Measurements from ENCODE around the gene BEST2.
A peak's percentile ranks its signal among the peaks of the same experiment; 100 is the strongest.

Gene BEST2

GRCh38 chr19:12733369-12734214 is 18.0 kb upstream of the BEST2 start:
- no peak for DNase-seq

GRCh38 chr19:12736995-12737834 is 14.4 kb upstream of the BEST2 start, which contains the start of gene GET3:
TSS of gene GET3 (plus strand) at chr19:12737497. CDS start at chr19:12737506, 9 bp downstream.
- DNase-seq, result peak; percentile 100

DNA sequence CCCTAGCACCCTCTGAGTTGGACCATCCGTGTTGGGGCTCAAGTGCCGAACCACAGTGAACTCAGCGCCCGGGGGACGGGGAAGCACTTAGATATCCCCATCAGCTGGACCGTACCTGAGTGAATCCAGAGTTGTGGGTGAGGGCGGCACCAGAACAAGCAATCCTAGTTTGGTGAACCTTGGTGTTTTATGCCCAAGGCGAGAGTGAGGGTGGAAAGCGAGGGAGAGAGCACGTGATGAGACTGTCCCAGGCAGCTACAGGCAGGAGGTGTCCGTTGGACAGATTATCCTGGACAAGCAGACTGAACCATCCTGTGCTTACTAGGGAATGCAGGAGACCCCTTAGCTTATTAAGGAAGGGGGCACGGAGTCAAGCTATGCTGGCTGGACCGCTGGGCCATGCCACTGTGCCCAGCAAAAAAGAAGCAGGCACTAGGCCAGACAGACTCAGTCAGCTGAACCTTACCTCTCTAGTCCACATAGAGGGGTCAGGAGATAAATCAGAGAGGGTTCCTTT is 13.7 kb upstream of the BEST2 start:
- no peak for DNase-seq

GRCh38 chr19:12745166-12745897 is 6.3 kb upstream of the BEST2 start:
- DNase-seq, result no peak

DNA sequence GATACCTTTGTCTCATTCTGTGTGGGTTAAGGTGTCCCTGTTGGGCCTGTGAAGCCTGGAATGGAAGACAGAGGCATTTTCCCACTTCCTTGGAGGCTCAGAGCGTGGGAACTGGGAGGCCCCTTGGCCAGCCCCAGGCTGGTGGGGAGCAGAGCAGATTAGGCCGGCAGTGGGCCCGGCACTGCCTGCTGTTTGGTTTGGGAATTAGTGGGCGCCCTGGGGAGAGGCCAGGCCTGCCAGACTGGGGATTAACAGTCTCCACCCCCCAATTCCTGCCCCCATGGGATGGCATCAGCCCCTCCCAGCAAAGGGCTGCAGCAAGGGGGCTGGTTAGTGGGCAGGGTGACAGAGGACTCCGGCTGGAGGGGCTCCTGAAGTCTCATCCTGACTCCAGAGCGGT is 3.1 kb upstream of the BEST2 start:
- DNase-seq, result no peak

DNA sequence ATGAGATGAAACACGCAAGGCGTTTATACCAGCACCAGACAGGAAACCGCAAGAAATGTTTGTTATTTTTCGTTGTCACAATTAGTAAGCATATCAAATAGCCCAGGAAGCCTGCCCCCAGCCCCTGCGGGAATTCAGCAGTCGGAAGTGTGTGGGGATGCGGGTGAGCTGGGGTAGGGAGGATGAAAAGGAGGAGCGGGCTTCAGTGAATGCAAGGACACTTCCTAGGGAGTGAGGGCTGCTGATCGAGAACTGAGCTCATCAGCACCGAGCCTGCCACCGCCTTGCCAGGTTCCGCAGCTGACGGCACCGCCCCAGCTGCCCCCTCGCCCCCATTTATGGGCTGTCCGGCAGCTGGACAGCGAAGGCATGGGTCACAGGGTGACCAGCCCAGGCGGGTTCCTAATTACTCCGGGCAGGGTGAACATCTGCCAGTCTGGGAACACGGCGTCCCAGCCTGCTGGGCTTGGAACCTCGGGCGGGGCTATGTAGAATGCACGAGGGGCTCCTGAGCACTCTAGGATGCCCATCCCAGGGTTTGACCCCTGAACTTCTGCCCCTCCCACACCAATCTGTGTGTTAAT is 1.6 kb upstream of the BEST2 start:
- DNase-seq, result no peak

GRCh38 chr19:12750851-12751250 is 740 bp upstream of the BEST2 start:
- no peak for DNase-seq

DNA sequence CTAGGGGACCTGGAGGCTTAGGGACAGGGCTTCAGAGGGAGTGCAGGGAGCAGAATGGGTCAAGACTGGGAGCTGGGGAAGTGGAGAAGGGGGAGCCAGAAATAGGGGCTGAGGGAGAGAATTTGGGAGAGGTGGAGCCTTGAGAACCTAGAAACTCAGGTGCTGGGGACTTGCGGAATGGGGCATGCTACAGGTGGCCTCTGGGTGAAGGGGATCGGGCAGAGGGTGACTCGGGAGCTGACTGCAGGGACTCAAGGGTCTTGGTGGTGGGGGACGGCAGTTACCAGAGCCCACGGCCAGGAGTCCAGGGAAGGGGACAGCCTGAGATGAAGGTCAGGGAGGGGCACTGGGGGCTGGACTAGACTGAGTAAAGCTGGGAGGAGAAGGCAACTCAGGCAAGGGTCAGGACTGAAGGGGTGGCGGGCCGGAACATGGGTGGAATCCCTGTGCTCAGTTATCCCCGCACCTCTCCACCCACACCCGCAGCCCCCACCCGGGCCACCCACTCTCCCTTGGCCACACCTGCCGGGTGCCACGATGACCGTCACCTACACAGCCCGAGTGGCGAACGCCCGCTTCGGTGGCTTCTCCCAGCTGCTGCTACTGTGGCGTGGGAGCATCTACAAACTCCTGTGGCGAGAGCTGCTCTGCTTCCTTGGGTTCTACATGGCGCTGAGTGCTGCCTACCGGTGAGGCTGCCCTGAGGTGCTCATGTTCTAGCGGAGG is 628 bp downstream of the BEST2 start:
- DNase-seq, result no peak

DNA sequence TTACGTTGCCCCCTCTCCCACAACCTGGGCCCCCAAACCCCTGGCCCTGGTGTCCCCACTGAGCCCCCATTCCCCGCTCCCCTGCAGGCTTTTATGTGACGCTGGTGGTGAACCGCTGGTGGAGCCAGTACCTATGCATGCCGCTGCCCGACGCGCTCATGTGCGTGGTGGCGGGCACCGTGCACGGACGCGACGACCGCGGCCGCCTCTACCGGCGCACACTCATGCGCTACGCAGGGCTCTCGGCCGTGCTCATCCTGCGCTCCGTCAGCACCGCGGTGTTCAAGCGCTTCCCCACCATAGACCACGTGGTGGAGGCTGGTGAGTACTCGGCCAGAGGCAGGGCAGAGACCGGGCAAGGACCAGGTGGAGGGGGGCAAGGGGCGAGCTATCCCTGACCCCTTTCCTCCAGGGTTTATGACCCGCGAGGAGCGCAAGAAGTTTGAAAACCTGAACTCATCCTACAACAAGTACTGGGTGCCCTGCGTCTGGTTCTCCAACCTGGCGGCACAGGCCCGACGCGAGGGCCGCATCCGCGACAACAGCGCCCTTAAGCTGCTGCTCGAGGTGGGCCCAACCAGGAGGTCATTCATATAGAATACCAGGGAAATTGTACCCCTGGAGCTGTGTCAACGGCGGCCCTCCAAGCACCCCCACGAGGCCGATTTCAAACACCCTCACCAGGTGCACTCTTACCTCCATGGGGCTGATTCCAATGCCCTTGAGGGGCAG is 3.0 kb downstream of the BEST2 start:
- no peak for DNase-seq

GRCh38 chr19:12756150-12756883 is 4.7 kb downstream of the BEST2 start:
- DNase-seq, result no peak

GRCh38 chr19:12757544-12758274 is 6.1 kb downstream of the BEST2 start:
- peak; percentile 73 for DNase-seq

- no peak for DNase-seq
Measured at GRCh38 chr19:12759686-12760085, 8.1 kb downstream of the BEST2 start.

GRCh38 chr19:12763100-12763499 is 11.5 kb downstream of the BEST2 start:
- no peak for DNase-seq

- no peak for DNase-seq
Measured at GRCh38 chr19:12764698-12765097, 13.1 kb downstream of the BEST2 start.

- peak; percentile 78 for DNase-seq
Measured at GRCh38 chr19:12766051-12766521, 14.5 kb downstream of the BEST2 start.

DNA sequence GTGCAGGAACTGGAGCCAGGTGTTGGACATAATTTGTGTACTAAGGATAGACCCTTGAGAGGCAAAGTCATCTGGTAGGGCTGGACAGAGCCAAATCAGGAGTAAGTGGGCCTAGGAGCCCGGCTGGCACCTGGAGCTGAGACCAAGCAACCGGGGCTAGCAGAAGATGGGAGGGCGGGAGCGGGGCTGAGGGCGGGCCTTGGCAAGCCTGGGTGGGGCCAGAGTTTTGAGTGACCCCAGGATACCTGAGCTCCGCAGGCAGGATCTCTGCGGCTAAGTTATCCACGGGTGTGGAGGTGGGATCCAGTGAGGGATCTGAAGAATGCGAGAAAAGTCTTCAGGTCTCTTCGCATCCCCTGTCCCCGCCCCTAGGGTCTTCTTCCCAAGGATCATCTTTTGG is 15.6 kb downstream of the BEST2 start:
- DNase-seq, result no peak

- no peak for DNase-seq
Measured at GRCh38 chr19:12767666-12768065, 16.1 kb downstream of the BEST2 start.

- peak; percentile 88 for DNase-seq
Measured at GRCh38 chr19:12769689-12770088, 18.1 kb downstream of the BEST2 start.

DNA sequence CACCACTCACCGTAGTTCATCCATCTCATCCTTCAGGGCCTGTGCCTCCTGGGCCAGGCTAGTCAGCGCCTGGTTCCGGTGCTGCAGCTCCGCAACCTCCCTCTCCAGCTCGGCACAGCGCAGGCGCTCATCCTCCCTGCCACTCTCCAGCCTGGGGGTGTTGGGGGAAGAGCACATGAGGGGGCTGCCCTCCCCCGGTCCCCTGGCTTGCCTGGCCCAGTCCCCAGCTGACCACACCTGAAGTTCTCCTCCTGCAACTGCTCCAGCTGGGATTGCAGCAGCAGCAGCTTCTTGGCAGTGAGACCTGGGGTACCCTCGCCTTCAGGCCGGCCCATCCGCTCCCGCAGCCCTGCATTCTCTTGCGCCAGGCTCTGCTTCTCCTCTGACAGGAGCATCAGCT is 19.3 kb downstream of the BEST2 start:
- no peak for DNase-seq

DNA sequence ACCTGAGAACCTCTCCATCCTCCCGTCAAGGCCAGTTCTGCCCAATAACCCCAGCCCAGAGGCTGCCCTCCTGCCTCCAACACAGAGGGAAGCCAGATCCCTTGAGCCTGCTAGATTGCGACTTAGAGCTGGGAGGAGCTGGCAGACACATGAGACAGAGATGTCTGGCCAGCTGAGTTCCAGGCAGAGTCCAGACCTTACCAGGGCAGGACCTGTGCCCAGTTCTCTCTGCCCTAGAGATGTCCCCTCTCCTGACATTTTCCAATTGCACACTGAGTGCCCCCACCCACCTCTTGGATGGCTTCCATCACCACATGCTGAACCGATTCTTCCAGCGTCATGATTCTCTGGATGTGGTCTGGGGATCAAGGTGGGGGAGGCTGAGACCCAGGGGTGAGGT is 20.7 kb downstream of the BEST2 start:
- DNase-seq, result no peak
